Stimulated activated CD8-positive, alpha-beta memory T cell treated with anti-CD3 and anti-CD28 coated beads, Interleukin-12 subunit alpha, Interleukin-12 subunit beta, amount 100 ng/mL, for 24 hours (primary cell): ENCODE measurements around the gene ZNF526.
"Not testable (repeated sequence)": the region's sequence is repeated elsewhere in the genome, so short reads cannot be mapped to it uniquely, and the experiment has no call there.

Experiments used
- DNase-seq: peaks from one replicate; pipeline ENCODE4 v3.0.0-alpha.2; 2020; ENCODE audit errors: extremely low read depth

The ZNF526 gene

GRCh38 chr19:42246922-42247639 lies 27.0 kb downstream of the ZNF526 start:
- no peak for DNase-seq

GRCh38 chr19:42247640-42248199 lies 27.6 kb downstream of the ZNF526 start:
- no peak for DNase-seq

- no peak for DNase-seq
These were observed 28.4 kb downstream of the ZNF526 start for GRCh38 chr19:42248270-42249148.

- no peak for DNase-seq
These were observed 29.1 kb downstream of the ZNF526 start for GRCh38 chr19:42249149-42249750.

GRCh38 chr19:42249769-42250168 lies 29.7 kb downstream of the ZNF526 start:
- DNase-seq, result no peak

- DNase-seq, result no peak
These were observed 30.1 kb downstream of the ZNF526 start for GRCh38 chr19:42250183-42250665.

- no peak for DNase-seq
These were observed 30.8 kb downstream of the ZNF526 start for GRCh38 chr19:42250666-42251531.

GRCh38 chr19:42251572-42252358 lies 31.7 kb downstream of the ZNF526 start:
- DNase-seq, result no peak

GRCh38 chr19:42252365-42253244 lies 32.5 kb downstream of the ZNF526 start:
- DNase-seq, result no peak

- DNase-seq, result peak; percentile 32
These were observed 33.4 kb downstream of the ZNF526 start for GRCh38 chr19:42253245-42254088.

- peak; percentile 51 for DNase-seq
These were observed 34.2 kb downstream of the ZNF526 start for GRCh38 chr19:42254089-42254849.

GRCh38 chr19:42254850-42255765 lies 35.0 kb downstream of the ZNF526 start, which contains the start of gene ERF:
ERF (minus strand) TSS chr19:42255128; CDS start chr19:42254999, 129 bp downstream.
- peak; percentile 83 for DNase-seq

- no peak for DNase-seq
These were observed 35.9 kb downstream of the ZNF526 start for GRCh38 chr19:42255766-42256745.

- not testable (repeated sequence) for DNase-seq
These were observed 37.7 kb downstream of the ZNF526 start for GRCh38 chr19:42257842-42258241.

GRCh38 chr19:42261763-42262162 lies 41.7 kb downstream of the ZNF526 start:
- no peak for DNase-seq
